Fibroblast of the aortic adventitia (primary cell): Measurements from ENCODE around the gene ATP2B3. TPM values are rescaled to one million over a fixed set of nuclear protein-coding genes. Genes with fewer than 3 reads are reported as not detected.

Source experiments
- DNase-seq: peaks from one replicate; pipeline ENCODE4 v3.0.0-alpha.2; 2010; ENCODE audit warnings: low read depth
- H3K4me3 ChIP-seq: 2 replicates; pipeline ENCODE4 v1.5.1; 2011; ENCODE audit warnings: low read depth, mild to moderate bottlenecking, control low read depth, low read length, moderate library complexity
- total RNA-seq: library from RNA; depleted of rRNA; stranded (reverse); fragments of >200 nt; gene quantifications from 2 replicates; pipeline ENCODE4 v1.2.3, GENCODE V29; 2012; ENCODE audit warnings: low replicate concordance
- TF ChIP-seq, protein P1 (sequence below): IDR thresholded peaks from 2 replicates; pipeline ENCODE4 v1.5.1; 2011; ENCODE audit warnings: mild to moderate bottlenecking, low read length, control low read depth, inconsistent platforms; ENCODE audit not compliant: insufficient read depth

Gene ATP2B3
- total RNA-seq, 1 donor, result not detected

DNA sequence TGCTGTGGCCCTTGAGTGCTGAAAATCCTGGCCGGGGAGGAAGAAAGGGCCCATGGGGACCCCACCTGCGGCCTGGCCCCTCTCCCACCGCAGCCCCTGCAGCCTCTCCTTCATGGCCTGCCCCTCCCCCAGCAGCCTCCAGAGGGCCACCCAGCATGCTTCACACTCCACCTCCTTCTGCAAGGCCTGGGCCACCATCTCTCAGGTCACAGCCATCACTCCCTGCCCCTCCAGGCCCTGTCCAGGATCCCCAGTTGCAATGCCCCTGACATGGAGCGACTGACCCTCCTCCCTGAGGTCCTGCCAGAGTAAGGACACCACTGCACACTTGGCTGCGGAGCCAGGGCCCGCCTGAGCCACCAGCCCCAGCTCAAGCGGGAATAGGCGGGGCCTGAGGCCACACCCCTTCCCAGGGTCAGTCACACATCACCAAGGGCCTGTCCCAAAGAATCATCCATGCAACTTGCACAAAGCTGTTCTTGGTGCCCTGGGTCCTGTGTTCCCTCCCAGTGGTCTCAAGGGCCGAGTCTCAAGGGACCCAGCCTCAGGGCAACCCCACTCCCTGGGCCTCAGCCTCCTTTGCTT lies 48.6 kb downstream of the ATP2B3 start:
- TF ChIP-seq, protein P1, sequence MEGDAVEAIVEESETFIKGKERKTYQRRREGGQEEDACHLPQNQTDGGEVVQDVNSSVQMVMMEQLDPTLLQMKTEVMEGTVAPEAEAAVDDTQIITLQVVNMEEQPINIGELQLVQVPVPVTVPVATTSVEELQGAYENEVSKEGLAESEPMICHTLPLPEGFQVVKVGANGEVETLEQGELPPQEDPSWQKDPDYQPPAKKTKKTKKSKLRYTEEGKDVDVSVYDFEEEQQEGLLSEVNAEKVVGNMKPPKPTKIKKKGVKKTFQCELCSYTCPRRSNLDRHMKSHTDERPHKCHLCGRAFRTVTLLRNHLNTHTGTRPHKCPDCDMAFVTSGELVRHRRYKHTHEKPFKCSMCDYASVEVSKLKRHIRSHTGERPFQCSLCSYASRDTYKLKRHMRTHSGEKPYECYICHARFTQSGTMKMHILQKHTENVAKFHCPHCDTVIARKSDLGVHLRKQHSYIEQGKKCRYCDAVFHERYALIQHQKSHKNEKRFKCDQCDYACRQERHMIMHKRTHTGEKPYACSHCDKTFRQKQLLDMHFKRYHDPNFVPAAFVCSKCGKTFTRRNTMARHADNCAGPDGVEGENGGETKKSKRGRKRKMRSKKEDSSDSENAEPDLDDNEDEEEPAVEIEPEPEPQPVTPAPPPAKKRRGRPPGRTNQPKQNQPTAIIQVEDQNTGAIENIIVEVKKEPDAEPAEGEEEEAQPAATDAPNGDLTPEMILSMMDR, result no peak
- no peak overlapping the region for H3K4me3 ChIP-seq
- DNase-seq, result no peak

DNA sequence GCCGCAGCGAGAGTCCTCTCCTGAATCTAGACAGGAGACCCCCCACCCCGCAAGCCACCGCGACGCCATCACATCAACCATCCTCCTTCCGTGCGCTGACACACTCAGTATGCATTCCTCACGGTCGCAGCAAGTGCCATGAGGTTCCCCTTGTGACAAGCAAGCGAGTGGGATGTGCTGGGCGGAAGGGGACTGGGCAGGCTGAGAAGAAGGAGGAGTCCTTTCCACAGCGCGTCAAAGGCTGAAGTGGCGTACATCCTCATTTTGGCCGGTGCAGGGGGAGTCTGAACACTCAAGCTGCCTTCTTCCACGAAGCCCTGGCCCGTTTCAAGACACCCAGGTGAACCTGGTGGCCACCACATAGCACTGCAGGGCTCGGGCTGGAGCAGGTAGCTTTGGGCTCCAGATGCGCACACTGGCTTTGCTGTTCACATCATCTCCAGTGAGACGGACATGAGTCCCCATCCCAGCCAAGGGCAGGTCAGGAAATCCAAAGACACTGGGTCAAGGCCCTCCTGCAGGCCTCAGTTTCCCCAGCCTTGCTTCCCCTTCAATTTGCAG lies 51.1 kb downstream of the ATP2B3 start:
- no peak overlapping the region for H3K4me3 ChIP-seq
- no peak for DNase-seq
- TF ChIP-seq, protein P1, result no peak

DNA sequence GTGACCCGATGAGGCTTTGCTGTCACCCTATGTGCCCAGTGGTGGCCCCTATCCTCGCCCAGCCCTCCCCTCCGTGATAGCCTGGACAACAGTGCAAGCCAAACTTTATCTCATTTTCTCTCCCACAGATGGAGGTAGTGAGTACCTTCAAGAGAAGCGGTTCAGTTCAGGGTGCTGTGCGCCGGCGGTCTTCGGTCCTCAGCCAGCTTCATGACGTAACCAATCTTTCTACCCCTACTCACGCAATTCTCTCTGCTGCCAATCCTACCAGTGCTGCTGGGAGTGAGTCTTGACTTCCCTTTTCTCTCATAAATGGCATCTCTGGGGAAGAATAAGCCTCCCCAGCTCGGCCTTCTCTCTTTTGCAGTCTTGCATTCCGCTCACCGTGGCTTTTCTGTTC lies 52.0 kb downstream of the ATP2B3 start:
- H3K4me3 ChIP-seq, result no peak overlapping the region
- TF ChIP-seq, protein P1, result no peak
- DNase-seq, result no peak

DNA sequence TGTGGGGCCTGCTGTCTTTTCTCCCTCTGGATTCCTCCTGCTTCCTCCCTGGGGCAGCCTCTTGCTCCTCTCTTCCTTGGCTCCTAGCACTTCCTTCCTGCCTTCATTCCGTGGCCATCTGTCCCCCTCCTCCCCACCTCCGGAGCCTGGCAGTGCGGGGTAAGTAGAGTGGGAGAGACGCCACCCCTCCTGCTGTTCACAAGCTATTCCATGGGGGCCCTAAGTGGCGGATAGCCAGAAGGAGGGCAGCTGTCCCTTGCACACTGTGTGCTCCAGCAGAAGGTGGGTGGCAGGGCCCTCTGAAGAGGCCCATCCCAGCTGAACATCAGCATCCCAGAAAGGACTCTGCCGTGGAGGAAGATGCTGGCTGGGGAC lies 54.1 kb downstream of the ATP2B3 start:
- H3K4me3 ChIP-seq, result no peak overlapping the region
- no peak for DNase-seq
- TF ChIP-seq, protein P1, result no peak

DNA sequence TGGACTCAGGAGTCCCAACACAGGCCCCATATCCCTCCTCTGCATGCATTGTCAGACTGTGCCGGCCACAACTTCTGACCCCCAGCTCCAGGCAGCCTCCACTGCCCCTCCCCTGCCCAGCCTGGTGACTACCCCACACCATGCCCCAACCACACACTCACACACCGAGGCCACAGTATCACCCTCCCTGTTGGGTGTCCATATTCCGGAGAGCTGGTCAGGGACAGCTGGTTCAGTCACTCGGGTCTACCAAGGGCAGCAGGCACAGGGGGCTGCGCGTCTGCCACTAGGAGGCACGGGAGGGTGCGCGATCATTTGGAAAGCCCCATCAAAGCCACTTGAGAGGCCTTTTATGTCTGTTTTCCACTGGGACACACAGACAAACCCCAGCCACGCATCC lies 55.2 kb downstream of the ATP2B3 start:
- H3K4me3 ChIP-seq, result no peak overlapping the region
- DNase-seq, result no peak
- TF ChIP-seq, protein P1, result no peak

DNA sequence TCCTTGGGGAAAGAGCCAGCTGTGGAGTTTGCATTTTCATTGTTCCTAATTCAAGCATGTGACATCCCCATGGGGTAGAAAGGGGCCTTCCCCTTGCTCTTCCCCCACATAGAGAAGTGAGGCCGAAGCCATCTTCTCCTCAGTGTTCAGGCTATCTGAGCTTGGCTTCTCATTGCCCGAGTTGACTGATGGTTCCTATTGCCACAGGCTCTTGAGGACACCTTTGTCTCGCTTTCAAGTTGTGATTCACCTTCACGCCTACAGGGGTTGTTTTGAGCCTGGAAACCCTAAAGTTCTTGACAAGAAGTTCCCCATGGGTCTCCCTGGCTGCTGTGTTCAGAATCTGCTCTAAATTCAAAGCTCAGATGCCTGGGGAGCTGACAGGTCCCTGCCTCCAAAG lies 56.5 kb downstream of the ATP2B3 start:
- DNase-seq, result no peak
- no peak overlapping the region for H3K4me3 ChIP-seq
- TF ChIP-seq, protein P1, result no peak
